K562 (cell line): ENCODE data around the gene SLC25A18.

ENCODE experiments used
- CHD4 ChIP-seq: fragments of 200-600 bp; sonication (generic); IDR thresholded peaks from 3 replicates; pipeline ENCODE4 v1.6.1; 2012; ENCODE audit warnings: low read depth, mild to moderate bottlenecking, mixed read lengths, low read length, inconsistent platforms; ENCODE audit not compliant: insufficient read depth, insufficient replicate concordance, poor library complexity, severe bottlenecking
- GATAD2A ChIP-seq: fragments of 450-650 bp; IDR thresholded peaks from 2 replicates; pipeline ENCODE4 v1.6.1; 2017
- MAX ChIP-seq: sonication (generic); formaldehyde crosslinking; IDR thresholded peaks from 2 replicates; pipeline ENCODE4 v1.9.0; 2022; ENCODE audit warnings: mild to moderate bottlenecking, missing genetic modification reagents
- TAF15 ChIP-seq: fragments of 200-400 bp; formaldehyde crosslinking; IDR thresholded peaks from 2 replicates; pipeline ENCODE4 v1.6.1; 2017; ENCODE audit warnings: mild to moderate bottlenecking, low read depth, low read length, moderate library complexity
- ZNF217 ChIP-seq: sonication (generic); formaldehyde crosslinking; IDR thresholded peaks from 2 replicates; pipeline ENCODE4 v1.8.0; 2022; ENCODE audit warnings: mild to moderate bottlenecking, missing genetic modification reagents

- TF ChIP-seq CHD4 = no peak
- TF ChIP-seq ZNF217 (CRISPR knock-in tag) = no peak
- TF ChIP-seq GATAD2A = no peak
- no peak for TF ChIP-seq MAX
- no peak for TF ChIP-seq TAF15
Observed at GRCh38 chr22:17562906-17563870, at the start of gene SLC25A18.
